SU-DHL-6 (cell line): ENCODE results near the gene NKTR.

ENCODE experiments used
- CTCF ChIP-seq: fragments of 200-600 bp; sonication (generic); IDR thresholded peaks from one replicate; pipeline ENCODE4 v1.5.1; 2017; ENCODE audit warnings: antibody characterized with exemption, mild to moderate bottlenecking, low read length, moderate library complexity; ENCODE audit not compliant: insufficient read depth, poor library complexity, severe bottlenecking
- EZH2phosphoT487 ChIP-seq: fragments of 200-600 bp; sonication (generic), shearing (Covaris generic); conservative IDR thresholded peaks from 2 replicates; pipeline ENCODE4 v1.6.1; 2018; ENCODE audit warnings: mild to moderate bottlenecking, antibody characterized with exemption, low read length, moderate library complexity, mixed read lengths

DNA sequence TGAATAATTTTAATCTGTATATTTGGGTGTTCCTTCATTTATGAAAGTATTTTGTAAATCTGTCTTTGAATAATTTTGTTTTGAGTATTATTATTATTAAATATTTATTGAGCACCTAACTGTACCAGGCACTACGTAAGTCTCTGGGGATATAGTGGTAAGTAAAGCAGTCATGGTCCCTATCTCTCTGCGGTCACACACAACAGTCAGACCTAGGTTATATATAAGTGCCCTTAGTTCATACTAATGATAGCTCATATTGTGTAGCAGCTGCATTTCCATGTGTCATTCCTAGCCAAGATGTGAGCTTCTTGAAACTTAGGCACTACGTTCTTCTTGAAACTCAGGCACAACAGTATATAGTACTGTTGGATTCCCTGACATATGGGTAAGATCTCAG lies 12.4 kb downstream of the NKTR start:
- TF ChIP-seq CTCF = no peak
- no peak for TF ChIP-seq EZH2phosphoT487
